Embryonic facial prominence (tissue), 1 donor: ENCODE measurements around the gene FCN3.
"Not testable (repeated sequence)": the region's sequence is repeated elsewhere in the genome, so short reads cannot be mapped to it uniquely, and the experiment has no call there.

ENCODE experiments used
- DNase-seq: peaks from one replicate; pipeline ENCODE4 v3.0.0-alpha.2; 2016; ENCODE audit errors: extremely low spot score

FCN3 gene

DNA sequence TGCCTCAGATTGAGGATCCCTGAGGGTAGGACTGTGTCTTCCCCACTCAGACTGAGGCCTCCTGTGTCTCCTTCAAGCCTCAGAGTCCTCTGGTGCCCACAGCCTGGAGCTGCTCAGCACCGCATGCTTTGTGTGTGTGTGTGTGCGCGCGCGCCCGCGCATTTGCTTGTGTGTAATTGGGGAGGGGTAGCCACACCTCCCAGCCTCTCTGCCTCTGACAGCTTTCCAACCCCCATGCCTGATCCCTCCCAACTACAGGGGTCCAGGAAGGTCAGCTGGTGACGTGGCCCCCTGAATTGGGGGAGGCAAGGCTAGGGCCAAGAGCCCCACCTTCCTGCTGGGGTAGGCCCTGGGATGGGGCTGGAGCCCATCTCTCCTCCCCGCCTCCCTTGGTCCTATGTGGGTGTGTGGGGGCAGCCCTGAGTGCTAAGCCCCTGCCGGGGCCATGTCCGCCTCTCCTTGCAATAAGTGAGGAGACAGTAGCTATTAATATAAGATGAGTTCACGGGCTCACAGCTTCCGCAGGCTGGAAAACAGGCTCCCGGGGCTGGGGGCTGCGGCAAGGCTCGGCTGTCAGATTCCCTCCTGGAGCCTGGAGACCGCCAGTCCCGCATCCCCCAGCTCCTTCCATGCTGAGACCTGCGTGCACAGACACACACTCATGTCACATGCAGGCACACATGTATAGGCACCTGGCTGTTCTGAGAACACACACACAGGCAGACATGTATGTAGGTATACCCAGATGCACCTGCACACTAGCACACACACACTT lies 24.8 kb upstream of the FCN3 start:
- no peak for DNase-seq

DNA sequence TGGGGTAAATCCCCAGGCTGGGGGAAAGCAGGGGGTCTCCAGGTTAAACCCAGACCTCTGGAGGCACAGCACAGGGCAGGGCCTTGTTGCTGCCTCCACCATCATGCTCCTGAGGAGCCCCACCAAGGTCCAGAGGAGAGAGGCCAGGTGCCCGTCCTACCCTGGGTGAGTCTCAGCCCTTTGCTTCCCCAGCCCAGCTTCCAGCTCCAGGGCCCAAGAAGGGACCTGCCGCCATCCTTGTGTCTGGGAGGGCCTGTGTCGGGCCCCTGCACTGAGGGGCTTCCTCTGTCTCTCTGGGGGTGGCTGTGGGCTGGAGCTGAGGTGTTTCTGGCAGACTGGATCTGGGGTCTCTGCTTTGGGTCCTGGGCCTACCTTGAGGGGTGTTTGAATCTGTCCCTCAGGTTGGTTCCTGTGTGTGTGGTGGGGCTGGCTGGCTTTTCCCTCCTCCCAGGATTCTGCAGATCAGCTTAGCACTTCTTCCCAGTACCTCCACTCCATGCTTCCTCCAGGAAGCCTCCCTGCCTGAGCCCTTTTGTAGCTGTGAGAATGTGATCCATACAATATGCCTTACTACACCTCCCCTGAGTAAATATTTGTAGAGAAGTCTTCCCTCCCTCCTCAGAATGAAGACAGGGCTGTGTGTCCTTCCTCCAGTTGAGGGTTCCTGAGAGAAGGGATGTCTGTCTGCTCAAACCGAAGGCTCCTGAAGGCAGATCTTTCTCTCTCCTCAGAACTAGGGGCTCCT lies 24.0 kb upstream of the FCN3 start:
- no peak for DNase-seq

DNA sequence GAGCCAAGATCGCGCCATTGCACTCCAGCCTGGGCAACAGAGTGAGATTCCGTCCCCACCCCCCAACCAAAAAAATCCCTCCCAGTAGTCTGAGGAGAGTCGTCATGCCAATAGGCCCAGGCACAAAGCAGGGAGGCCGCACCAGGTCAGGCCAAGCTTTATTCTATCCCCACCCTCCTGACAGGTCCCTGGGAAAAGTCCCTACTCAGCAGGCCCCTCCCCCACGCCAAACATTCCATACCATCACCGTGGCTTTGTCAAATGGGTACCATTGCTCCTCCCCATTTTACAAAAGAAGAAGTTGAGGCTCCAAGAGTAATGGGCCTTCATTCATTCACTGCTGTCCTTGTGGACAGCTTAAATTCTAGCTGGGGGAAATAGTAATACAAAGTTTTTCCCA lies 23.1 kb upstream of the FCN3 start:
- DNase-seq, result no peak

DNA sequence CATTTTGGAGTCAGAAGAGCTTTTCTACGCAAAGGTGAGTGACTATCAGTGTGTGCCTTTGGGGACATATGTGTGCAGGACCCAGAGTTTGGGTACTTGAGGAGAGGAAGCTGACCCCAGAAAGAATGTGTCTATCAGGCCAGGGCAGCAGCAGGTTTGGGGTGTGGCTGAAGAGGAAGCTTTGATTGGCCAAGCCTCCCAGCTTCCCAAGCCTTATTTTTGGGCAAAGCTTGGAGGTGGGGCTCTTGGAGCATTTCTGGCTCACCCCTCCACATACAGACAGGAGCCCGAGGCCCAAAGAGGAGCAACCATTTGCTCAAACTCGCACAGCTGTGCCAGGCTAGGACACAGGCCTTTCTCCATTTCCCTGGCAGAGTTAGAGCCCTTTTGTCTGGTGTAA lies 22.5 kb upstream of the FCN3 start:
- no peak for DNase-seq

DNA sequence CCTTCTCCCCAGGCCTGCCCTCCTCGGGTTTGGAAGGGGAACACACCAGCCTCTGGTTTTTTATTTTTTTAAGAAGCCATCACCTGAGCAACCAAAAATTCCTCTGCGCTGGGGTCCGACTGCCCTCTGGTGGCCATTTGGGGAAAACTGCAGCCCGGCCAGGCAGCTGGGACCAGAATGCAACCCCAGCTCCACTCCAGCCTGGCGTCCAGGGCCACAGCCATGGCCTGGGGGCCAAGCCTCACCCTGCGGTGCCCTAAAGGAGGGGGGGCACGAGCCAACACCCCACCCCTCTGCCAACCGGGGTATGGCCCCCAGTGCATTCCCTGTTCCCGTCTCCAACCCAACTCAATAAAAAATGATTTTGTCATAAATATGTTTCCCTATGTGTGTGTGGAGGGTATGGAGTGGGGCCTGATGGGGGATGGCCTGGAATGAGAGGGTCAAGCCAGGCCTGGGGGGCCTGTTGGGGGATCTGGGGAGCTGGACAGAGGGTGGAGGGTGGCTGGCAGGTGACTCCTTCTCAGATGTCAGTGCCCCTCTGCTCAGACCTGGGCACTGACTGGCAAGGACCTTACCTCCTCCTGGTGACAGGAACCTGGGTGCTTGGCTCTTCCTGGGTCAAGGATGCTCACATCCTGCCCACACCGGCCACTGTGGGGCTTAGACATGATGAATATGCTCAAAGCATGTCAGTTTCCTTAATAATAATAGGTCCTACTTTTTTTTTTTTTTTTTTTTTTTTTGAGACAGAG lies 21.0 kb upstream of the FCN3 start:
- DNase-seq, result peak; percentile 53

DNA sequence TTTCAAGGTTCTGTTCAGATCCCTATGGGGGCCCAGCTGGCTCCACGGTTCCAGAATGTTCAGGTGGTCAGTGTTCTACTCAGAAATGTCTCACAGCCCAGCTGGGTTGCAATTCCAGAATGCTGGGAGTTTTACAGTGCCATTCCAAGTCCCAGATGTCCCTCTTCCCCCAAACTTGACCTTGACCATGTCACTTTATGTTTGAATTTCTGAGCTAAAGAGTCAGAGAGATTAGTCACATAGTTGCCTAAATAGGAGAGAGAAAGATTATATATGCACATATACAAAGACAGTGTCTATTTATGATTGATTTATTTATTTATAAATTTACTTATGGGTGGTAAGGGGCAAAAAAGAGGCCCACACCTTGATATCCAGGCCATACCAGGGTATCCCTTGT lies 20.3 kb upstream of the FCN3 start:
- no peak for DNase-seq

DNA sequence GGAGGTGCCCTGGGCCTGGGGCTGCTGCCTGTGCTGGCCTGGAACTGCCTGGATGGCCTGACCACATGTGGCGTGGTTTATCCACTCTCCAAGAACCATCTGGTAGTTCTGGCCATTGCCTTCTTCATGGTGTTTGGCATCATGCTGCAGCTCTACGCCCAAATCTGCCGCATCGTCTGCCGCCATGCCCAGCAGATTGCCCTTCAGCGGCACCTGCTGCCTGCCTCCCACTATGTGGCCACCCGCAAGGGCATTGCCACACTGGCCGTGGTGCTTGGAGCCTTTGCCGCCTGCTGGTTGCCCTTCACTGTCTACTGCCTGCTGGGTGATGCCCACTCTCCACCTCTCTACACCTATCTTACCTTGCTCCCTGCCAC lies 19.6 kb upstream of the FCN3 start:
- DNase-seq, result no peak

DNA sequence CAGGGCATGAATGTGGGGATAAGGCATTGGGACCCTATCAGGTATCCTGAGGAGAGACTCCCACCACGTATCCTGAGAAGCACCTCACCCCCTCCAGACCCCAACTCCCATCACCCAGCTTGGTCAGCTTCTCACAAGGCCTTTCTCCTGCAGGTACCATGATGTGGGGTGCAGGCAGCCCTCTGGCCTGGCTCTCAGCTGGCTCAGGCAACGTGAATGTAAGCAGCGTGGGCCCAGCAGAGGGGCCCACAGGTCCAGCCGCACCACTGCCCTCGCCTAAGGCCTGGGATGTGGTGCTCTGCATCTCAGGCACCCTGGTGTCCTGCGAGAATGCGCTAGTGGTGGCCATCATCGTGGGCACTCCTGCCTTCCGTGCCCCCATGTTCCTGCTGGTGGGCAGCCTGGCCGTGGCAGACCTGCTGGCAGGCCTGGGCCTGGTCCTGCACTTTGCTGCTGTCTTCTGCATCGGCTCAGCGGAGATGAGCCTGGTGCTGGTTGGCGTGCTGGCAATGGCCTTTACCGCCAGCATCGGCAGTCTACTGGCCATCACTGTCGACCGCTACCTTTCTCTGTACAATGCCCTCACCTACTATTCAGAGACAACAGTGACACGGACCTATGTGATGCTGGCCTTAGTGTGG lies 19.1 kb upstream of the FCN3 start:
- DNase-seq, result no peak

DNA sequence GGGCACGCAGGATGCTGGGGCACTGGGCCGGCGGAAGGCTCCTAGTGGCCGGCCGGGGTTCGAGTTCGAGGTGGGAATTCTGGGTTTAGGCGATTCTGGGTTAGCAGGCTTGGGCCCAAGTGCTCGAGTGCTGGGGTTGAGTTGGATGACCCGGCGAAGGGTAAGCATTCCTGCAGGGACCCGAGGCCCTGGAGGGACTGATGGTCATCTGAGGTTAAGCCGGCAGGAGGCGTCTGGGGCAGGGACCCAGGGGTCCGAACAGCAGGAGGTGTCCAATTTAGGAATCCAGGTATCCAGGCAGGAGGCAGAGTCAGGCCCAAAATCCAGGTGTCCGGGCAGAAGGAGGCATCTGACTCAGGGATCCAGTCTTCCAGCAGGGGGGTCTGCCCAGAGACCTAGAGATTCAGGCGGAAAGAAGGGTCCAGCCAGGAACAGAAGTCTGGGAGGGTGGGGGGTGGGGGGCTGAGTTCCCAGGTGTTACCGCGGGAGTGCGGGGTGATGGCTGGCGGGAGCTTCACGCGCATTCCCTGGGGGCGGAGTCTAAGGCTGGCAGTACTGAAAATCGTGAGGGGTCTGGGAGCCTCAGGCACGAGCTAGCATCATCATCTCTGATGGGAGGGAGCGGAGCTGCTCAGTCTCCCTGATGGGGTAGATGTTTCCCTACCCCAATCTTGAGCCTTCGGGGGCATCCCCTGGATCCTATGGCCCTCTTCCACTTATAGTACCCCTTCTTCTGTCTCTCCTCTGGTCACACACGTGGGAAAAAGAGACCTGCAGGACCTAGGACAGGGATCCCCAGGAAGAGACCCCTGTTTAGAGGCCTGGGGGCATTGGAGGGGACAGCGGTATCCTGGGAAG lies 18.4 kb upstream of the FCN3 start:
- no peak for DNase-seq

DNA sequence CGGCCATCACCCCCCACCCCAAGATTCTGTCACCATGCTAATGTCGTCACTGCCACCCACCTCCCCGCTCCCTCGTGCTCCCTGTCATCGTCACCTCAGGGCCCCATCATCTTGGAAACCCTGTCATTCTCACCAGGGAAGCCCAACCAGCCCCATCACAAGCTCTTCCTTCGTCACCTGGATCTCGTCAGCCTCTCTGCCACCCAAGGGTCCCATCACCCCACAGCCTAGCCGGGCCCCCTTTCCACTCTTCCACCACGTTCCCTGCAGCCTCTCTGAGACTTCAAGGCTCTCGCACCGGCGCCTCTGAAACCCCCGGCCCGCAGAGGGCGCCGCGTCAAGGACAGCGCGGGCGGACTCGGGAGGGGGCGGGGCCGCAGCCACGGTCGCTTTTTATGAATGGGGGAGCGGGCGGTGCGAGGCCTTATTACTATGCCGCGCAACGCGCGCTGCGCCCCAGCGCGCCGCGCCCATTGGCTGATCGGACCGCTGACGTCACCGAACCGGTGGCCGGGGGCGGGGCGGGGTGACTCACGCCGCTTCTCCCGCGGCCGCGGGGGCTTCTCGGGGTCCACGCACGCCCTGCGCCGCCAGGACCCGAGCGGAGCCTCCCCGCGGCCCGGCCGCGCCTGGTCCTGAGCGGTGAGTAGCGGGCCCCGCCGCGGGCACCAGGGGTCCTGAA lies 17.6 kb upstream of the FCN3 start, which contains the start of gene GPR3:
Gene GPR3 (plus strand): TSS at position 527 of the 682 bp plus-strand sequence. CDS start 1,177 bp downstream, outside the sequence.
- peak; percentile 77 for DNase-seq

DNA sequence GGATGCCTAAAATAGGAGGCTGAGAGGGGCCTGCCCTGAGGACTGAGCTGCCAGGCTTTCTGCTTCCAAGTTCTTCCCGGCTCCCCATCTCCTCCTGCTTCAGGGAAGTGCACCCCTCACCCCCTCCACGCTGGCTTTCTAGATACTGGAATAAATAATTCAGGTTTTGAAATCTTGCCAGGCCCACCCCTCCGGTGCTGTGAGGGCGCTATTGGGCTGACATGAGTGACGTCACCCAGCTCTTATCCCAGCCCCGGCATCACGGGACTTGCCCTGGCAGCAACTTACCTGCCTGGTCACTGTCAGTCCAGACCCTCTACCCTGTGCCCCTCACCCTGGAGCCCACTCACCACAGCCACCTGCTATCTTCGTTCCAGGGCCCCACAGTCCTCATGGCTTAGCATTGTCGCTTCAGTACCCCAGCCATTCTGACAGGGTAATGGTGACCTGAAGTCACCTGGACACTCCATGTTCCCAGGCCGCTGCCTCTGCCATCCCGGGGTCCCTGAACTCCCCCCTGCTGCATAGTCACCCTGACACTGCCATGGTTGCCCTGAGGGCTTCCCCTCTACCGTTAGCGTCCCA lies 17.0 kb upstream of the FCN3 start:
- peak; percentile 56 for DNase-seq

DNA sequence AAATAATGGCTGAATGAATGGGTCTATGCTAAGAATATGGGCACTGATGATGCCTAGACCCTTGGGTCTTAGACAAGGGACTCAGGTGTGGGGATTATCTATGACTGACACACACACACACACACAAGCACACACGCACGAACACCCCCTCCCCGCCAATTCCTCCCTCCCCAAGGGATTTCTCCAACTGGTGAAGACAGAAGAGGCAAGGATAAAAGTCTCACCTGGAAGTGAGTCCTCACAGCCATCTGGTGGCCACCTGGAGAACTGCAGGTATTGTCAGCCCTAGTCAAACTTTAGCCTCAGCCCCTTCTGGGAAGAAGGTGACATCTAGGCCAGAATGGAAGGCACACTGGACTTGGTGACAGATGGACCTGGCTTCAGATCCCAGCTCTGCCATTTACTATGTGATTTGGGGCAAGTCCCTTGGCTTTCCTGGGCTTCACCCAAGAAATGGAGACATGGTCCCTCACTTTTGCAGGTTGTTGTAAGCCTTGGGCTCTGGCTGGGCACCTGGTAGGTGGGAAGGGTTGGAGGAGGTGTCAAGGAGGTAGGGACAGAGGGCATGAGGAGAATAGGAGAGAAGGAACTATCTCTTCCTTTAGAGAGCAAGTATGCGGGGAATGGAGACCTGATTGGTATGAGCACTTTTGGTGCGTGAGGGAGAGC lies 13.8 kb upstream of the FCN3 start:
- DNase-seq, result no peak

DNA sequence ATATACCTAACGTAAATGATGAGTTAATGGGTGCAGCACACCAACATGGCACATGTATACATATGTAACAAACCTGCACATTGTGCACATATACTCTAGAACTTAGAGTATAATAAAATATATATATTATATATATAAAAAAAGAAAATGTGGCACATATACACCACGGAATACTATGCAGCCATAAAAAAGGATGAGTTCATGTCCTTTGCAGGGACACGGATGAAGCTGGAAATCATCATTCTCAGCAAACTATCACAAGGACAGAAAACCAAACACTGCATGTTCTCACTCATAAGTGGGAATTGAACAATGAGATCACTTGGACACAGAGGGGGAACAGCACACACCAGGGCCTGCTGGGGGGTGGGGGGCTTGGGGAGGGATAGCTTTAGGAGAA lies 10.2 kb upstream of the FCN3 start:
- DNase-seq, result not testable (repeated sequence)

DNA sequence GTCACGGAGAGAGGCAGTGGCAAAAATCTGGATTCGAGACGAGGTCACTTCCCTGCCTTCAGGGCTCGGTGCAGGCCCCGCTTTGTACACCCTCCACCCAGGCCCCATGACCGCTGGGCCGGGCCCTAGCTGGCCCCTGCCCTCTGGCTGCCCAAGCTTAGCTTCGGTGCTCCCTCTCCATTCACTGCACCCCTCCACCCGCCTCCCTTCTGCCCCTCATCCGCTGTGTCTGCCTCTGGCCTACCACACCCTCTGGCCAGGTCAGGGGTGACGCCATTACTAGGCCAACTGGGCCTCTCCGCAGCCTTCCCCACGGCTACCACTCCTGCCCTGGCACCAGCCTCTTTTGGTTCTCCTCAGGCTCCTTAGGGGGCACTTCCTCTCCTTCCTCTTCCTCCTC lies 9.0 kb upstream of the FCN3 start:
- no peak for DNase-seq

DNA sequence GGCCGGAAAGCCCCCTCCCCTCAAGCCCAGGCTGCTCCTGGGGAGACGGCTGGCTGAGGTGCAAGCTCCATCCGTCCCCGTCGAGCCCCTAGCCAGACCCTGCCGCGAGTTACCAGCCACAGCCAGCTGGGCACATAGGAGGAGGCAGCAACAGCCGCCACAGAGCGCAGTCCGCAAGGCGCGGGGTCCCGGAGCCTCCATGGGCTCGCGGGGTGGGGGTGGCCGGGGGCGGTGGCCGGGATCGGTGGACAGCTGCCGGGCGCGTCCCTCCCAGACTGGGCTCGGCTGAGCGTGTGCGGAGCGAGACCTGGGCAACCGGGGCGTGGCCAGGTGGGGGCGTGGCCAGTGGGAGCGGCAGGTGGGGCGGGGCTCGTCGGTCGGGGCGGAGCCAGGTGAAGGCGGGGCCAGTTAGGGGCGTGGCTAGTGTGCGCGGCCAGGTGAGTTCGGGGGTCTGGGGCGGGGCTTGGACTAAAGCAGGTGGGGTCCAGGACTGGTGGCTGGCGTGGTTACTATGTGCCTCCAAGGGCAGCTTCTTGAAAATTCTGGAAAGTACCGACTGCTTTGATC lies 8.5 kb upstream of the FCN3 start, which contains the start of gene CD164L2:
Gene CD164L2 (minus strand): TSS at position 295 of the 567 bp plus-strand sequence. CDS start 94 bp downstream, at position 201.
- no peak for DNase-seq

DNA sequence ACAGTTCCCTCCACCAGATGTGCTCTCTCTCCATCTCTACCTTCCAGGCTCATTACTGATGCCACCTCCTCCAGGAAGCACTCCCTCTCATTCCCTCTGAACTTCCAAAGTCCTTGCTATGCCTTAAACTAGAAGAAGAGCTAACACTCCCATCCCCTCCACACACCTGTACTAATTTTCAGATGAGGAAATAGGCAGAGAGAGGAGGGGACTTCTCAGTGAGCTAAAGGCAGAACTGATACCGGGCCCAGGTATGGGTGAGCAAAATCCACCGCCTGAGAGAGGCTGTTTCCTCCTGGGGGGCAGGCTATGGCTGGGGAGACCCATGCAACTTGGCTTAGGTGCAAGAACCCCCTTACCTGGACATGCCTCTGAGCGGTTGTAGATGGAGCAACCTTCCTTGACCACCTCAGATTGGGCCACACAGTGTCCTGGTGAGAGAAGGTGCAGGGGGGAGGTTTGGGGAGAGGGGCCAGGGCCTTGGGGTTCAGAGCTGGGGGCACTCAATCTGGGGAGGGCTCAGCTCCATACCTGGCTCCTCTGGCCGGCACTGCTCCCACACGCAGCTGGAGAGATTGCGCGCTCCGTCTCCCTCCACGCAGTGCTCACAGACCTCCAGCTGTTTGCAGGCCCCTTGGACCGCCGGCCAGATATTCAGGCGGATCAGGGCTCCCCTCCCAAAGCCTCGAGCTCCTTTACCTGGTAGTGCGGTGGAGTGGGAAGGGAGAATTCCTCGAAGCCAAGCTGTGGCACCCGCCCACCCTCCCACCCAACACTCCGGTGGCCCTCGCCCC lies 7.5 kb upstream of the FCN3 start:
- no peak for DNase-seq

DNA sequence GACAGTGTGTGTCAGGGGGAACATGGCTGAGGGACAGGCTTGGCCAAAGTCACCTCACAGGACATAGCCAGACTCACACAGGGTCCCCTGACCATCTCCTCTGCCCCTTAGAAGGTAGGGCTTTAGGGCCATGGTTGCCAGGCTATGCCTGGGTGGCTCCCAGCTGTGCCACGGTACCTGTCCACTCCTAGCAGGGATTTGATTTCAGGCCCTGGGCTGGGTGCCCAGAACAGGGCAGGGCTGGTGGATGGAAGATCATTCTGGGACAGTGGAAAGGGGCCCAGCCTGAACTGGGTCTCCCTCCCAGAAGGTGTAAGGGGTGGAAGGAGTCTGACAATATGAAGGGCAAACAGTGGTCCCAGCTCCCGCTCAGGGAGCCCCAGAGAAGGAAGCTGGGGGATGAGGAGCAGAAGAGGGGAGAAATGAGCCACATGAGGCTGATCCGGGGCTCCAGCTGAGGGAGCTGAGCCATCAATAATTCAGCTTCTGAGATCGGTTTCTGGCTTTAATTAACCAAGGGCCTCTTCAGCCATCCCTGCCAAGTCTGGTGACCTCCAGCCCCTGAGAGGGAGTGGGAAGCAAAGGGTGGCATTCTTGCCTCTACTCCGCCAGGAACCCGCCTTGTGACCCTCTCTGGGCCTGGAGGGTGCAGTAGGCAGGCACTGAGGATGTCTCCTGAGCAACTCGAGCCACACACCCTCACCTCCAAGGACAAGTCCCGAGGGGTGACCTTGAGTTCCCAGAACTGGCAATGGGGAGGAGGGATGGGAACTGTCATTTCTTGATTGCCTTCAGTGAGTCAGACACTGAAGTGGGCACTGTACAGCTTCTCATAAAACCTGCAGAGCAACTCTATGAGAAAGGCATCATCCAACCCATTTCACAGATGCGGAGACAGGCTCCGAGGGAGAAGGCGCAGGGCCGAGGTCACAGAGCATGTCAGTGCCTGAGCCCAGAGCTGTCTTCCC lies 6.4 kb upstream of the FCN3 start:
- no peak for DNase-seq
